SK-N-SH treated with all-trans-retinoic acid at 6 μM for 48 hours (cell line): ENCODE data around the gene GRK1.

Experiments used
- ARNTL ChIP-seq: fragments of 450-650 bp; formaldehyde crosslinking; IDR thresholded peaks from 2 replicates; pipeline ENCODE4 v1.5.0; 2020; ENCODE audit warnings: low read depth, mild to moderate bottlenecking, moderate library complexity, borderline replicate concordance
- ESRRG ChIP-seq: fragments of 250-450 bp; sonication (Bioruptor Pico); IDR thresholded peaks from 2 replicates; pipeline ENCODE4 v1.6.1; 2021; ENCODE audit warnings: mild to moderate bottlenecking
- OSR1 ChIP-seq: fragments of 250-450 bp; sonication (Bioruptor Pico); IDR thresholded peaks from 2 replicates; pipeline ENCODE4 v1.8.0; 2022; ENCODE audit warnings: moderate library complexity, mild to moderate bottlenecking, inconsistent platforms
- POU6F1 ChIP-seq: fragments of 250-450 bp; sonication (Bioruptor Pico); IDR thresholded peaks from 2 replicates; pipeline ENCODE4 v1.8.0; 2021; ENCODE audit warnings: low read depth, mild to moderate bottlenecking, moderate library complexity, borderline replicate concordance
- PPARA ChIP-seq: fragments of 250-450 bp; sonication (Bioruptor Pico); IDR thresholded peaks from 2 replicates; pipeline ENCODE4 v1.5.0; 2020; ENCODE audit warnings: mild to moderate bottlenecking, borderline replicate concordance
- TF ChIP-seq, protein P1 (sequence below): fragments of 250-450 bp; sonication (Bioruptor Pico); IDR thresholded peaks from 2 replicates; pipeline ENCODE4 v1.8.0; 2020; ENCODE audit warnings: mild to moderate bottlenecking, moderate library complexity, borderline replicate concordance
- TF ChIP-seq, protein P2 (sequence below): fragments of 250-450 bp; sonication (Bioruptor Pico); IDR thresholded peaks from 2 replicates; pipeline ENCODE4 v1.5.1; 2020; ENCODE audit warnings: low read depth, mild to moderate bottlenecking, moderate library complexity

- no peak for TF ChIP-seq PPARA (CRISPR knock-in tag)
- no peak for TF ChIP-seq ESRRG (CRISPR knock-in tag)
- TF ChIP-seq, protein P1, sequence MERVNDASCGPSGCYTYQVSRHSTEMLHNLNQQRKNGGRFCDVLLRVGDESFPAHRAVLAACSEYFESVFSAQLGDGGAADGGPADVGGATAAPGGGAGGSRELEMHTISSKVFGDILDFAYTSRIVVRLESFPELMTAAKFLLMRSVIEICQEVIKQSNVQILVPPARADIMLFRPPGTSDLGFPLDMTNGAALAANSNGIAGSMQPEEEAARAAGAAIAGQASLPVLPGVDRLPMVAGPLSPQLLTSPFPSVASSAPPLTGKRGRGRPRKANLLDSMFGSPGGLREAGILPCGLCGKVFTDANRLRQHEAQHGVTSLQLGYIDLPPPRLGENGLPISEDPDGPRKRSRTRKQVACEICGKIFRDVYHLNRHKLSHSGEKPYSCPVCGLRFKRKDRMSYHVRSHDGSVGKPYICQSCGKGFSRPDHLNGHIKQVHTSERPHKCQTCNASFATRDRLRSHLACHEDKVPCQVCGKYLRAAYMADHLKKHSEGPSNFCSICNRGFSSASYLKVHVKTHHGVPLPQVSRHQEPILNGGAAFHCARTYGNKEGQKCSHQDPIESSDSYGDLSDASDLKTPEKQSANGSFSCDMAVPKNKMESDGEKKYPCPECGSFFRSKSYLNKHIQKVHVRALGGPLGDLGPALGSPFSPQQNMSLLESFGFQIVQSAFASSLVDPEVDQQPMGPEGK (CRISPR knock-in tag): no peak
- TF ChIP-seq OSR1: no peak
- TF ChIP-seq, protein P2, sequence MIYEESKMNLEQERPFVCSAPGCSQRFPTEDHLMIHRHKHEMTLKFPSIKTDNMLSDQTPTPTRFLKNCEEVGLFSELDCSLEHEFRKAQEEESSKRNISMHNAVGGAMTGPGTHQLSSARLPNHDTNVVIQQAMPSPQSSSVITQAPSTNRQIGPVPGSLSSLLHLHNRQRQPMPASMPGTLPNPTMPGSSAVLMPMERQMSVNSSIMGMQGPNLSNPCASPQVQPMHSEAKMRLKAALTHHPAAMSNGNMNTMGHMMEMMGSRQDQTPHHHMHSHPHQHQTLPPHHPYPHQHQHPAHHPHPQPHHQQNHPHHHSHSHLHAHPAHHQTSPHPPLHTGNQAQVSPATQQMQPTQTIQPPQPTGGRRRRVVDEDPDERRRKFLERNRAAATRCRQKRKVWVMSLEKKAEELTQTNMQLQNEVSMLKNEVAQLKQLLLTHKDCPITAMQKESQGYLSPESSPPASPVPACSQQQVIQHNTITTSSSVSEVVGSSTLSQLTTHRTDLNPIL (CRISPR knock-in tag): no peak
- no peak for TF ChIP-seq POU6F1
- TF ChIP-seq ARNTL (CRISPR knock-in tag): no peak
Measured at GRCh38 chr13:113653264-113654174, 13.5 kb upstream of the GRK1 start.
